H1 (cell line): Measurements from ENCODE around the gene GRIA1. TPM values are rescaled to one million over a fixed set of nuclear protein-coding genes. Genes with fewer than 3 reads are reported as not detected.

ENCODE experiments used
- CTCF ChIA-PET: fragments of 300-600 bp; sonication (Branson Sonifier 250); formaldehyde crosslinking; loops from one replicate; lab custom pipeline; 2021; ENCODE audit not compliant: partially characterized antibody; lab: Charles Lee
- POLR2A ChIA-PET: fragments of 300-600 bp; sonication (Branson Sonifier 250); formaldehyde crosslinking; loops from one replicate; lab custom pipeline; 2021; ENCODE audit warnings: inconsistent platforms; ENCODE audit not compliant: partially characterized antibody; lab: Charles Lee
- DNase-seq, 2 experiments: peaks; one replicate each; pipeline versions ENCODE4 v3.0.0 to v3.0.0-alpha.2; 2010 to 2022; ENCODE audit warnings: low spot score in 2 of 2, low read depth in 1 of 2, mixed read lengths in 1 of 2
- FAIRE-seq: peaks from 2 replicates; lab custom pipeline; 2011; peaks lifted over from hg19 to GRCh38; lab: Jason Lieb, UNC
- H2AFZ ChIP-seq: 2 replicates; pipeline ENCODE4 v1.8.1; 2012; ENCODE audit warnings: low read length, inconsistent platforms
- H2AK5ac ChIP-seq: 2 replicates; pipeline ENCODE4 v1.6.1; 2013; ENCODE audit warnings: low read depth, low read length
- H2BK120ac ChIP-seq: replicated peaks from 2 replicates; pipeline ENCODE3; 2013; ENCODE audit warnings: low read depth, low read length, inconsistent platforms
- H2BK12ac ChIP-seq: 2 replicates; pipeline ENCODE4 v1.6.1; 2013; ENCODE audit warnings: low read depth, low read length
- H2BK15ac ChIP-seq: 2 replicates; pipeline ENCODE4 v1.6.1; 2013; ENCODE audit warnings: low read length
- H2BK20ac ChIP-seq: 2 replicates; pipeline ENCODE4 v1.6.1; 2013; ENCODE audit warnings: low read length
- H2BK5ac ChIP-seq: 2 replicates; pipeline ENCODE4 v1.6.1; 2013; ENCODE audit warnings: low read depth, low read length
- H3K14ac ChIP-seq: 2 replicates; pipeline ENCODE4 v1.6.1; 2013; ENCODE audit warnings: inconsistent platforms; ENCODE audit not compliant: insufficient read length
- H3K18ac ChIP-seq: 2 replicates; pipeline ENCODE4 v1.6.1; 2013; ENCODE audit warnings: low read length; ENCODE audit errors: extremely low read depth
- H3K23ac ChIP-seq: 2 replicates; pipeline ENCODE4 v1.6.1; 2013; ENCODE audit warnings: inconsistent platforms; ENCODE audit not compliant: insufficient read length
- H3K23me2 ChIP-seq: 2 replicates; pipeline ENCODE4 v1.6.1; 2013; ENCODE audit warnings: low read depth, low read length
- H3K27ac ChIP-seq: 2 replicates; pipeline ENCODE4 v1.6.1; 2011; ENCODE audit warnings: low read depth, low read length, inconsistent platforms
- H3K27me3 ChIP-seq, 4 experiments: replicated peaks in 1 of 4; 1 replicate in 1 of 4; 2 replicates in 3 of 4; pipeline versions ENCODE4 v1.6.1 to v1.8.1; 2011 to 2013; ENCODE audit warnings: low read length in 3 of 4, mild to moderate bottlenecking in 3 of 4, inconsistent platforms in 2 of 4, mixed read lengths in 2 of 4, moderate library complexity in 1 of 4; ENCODE audit not compliant: control insufficient read depth in 3 of 4, insufficient read depth in 3 of 4; ENCODE audit errors: extremely low read depth in 1 of 4
- H3K36me3 ChIP-seq, 4 experiments: 2 replicates each; pipeline versions ENCODE4 v1.6.1 to v1.8.1; 2011 to 2013; ENCODE audit warnings: mild to moderate bottlenecking in 4 of 4, low read length in 3 of 4, moderate library complexity in 2 of 4, control low read depth in 1 of 4, inconsistent platforms in 1 of 4; ENCODE audit not compliant: insufficient read depth in 4 of 4, control insufficient read depth in 2 of 4
- H3K4ac ChIP-seq: replicated peaks from 2 replicates; pipeline ENCODE3; 2013; ENCODE audit warnings: low read length, low read depth, mixed read lengths, inconsistent platforms; ENCODE audit not compliant: insufficient read length
- H3K4me1 ChIP-seq, 4 experiments: replicated peaks in 1 of 4; 1 replicate in 1 of 4; 2 replicates in 3 of 4; pipeline versions ENCODE4 v1.6.1 to v1.8.1; 2011 to 2013; ENCODE audit warnings: low read length in 3 of 4, inconsistent platforms in 2 of 4, mixed read lengths in 1 of 4; ENCODE audit not compliant: insufficient read depth in 4 of 4, control insufficient read depth in 3 of 4
- H3K4me2 ChIP-seq, 2 experiments: 2 replicates each; pipeline versions ENCODE4 v1.6.1 to v1.8.1; 2011 to 2013; ENCODE audit warnings: low read depth in 2 of 2, low read length in 2 of 2, control low read depth in 1 of 2, inconsistent platforms in 1 of 2, mild to moderate bottlenecking in 1 of 2; ENCODE audit not compliant: insufficient read depth in 1 of 2
- H3K4me3 ChIP-seq, 4 experiments: fragments of 200-600, 300-600 bp in 1 of 4; sonication (generic), shearing (Covaris generic), sonication (Bioruptor Twin) in 1 of 4; 2 replicates each; pipeline versions ENCODE4 v1.5.1 to v1.8.1; 2011 to 2016; ENCODE audit warnings: low read length in 4 of 4, low read depth in 3 of 4, control low read depth in 2 of 4, inconsistent platforms in 2 of 4, mild to moderate bottlenecking in 2 of 4, mixed read lengths in 1 of 4, moderate library complexity in 1 of 4; ENCODE audit not compliant: insufficient read depth in 2 of 4; ENCODE audit errors: extremely low read depth in 1 of 4
- H3K56ac ChIP-seq: replicated peaks from 2 replicates; pipeline ENCODE3; 2013; ENCODE audit warnings: low read depth, mild to moderate bottlenecking, mixed read lengths, low read length, inconsistent platforms; ENCODE audit not compliant: insufficient read length
- H3K79me1 ChIP-seq: 2 replicates; pipeline ENCODE4 v1.6.1; 2013; ENCODE audit warnings: low read depth, low read length, control low read depth
- H3K79me2 ChIP-seq, 2 experiments: 2 replicates each; pipeline versions ENCODE4 v1.6.1 to v1.8.1; 2012 to 2013; ENCODE audit warnings: low read length in 2 of 2, mild to moderate bottlenecking in 2 of 2, inconsistent platforms in 1 of 2; ENCODE audit not compliant: insufficient read depth in 2 of 2, control insufficient read depth in 1 of 2
- H3K9ac ChIP-seq, 4 experiments: replicated peaks in 1 of 4; 1 replicate in 1 of 4; 2 replicates in 3 of 4; pipeline versions ENCODE4 v1.6.1 to v1.8.1; 2011 to 2013; ENCODE audit warnings: low read depth in 3 of 4, low read length in 3 of 4, control low read depth in 2 of 4, mild to moderate bottlenecking in 2 of 4, moderate library complexity in 2 of 4, inconsistent platforms in 1 of 4; ENCODE audit errors: extremely low read depth in 1 of 4
- H3K9me3 ChIP-seq, 2 experiments: 2 replicates each; pipeline versions ENCODE4 v1.6.1 to v1.8.1; 2012 to 2013; ENCODE audit warnings: mild to moderate bottlenecking in 2 of 2, moderate library complexity in 2 of 2, control low read depth in 1 of 2, inconsistent platforms in 1 of 2, low read depth in 1 of 2, low read length in 1 of 2, mixed read lengths in 1 of 2; ENCODE audit not compliant: insufficient read depth in 2 of 2
- H4K20me1 ChIP-seq, 2 experiments: replicated peaks in 1 of 2; 2 replicates each; pipeline versions ENCODE3 to v1.8.1; 2011 to 2013; ENCODE audit warnings: inconsistent platforms in 2 of 2, low read length in 2 of 2, mild to moderate bottlenecking in 1 of 2; ENCODE audit not compliant: insufficient read depth in 2 of 2, control insufficient read depth in 1 of 2
- H4K5ac ChIP-seq: 2 replicates; pipeline ENCODE4 v1.6.1; 2013; ENCODE audit warnings: low read length, low read depth, mixed read lengths, inconsistent platforms; ENCODE audit not compliant: insufficient read length
- H4K8ac ChIP-seq: 2 replicates; pipeline ENCODE4 v1.8.0; 2013; ENCODE audit warnings: mild to moderate bottlenecking, moderate library complexity, low read length, inconsistent platforms; ENCODE audit not compliant: insufficient read depth; ENCODE audit errors: extremely low read depth
- H4K91ac ChIP-seq: replicated peaks from 2 replicates; pipeline ENCODE3; 2013; ENCODE audit warnings: low read length, mixed read lengths, inconsistent platforms; ENCODE audit not compliant: insufficient read length
- EP300 ChIP-seq, 2 experiments: IDR thresholded peaks; 1 replicate in 1 of 2; 2 replicates in 1 of 2; pipeline ENCODE4 v1.6.1; 2011 to 2012; ENCODE audit warnings: low read depth in 2 of 2, low read length in 2 of 2, mild to moderate bottlenecking in 2 of 2, borderline replicate concordance in 1 of 2, inconsistent platforms in 1 of 2, moderate library complexity in 1 of 2
- KDM4A ChIP-seq: IDR thresholded peaks from one replicate; pipeline ENCODE4 v1.7.1; 2012; ENCODE audit warnings: low read depth, mild to moderate bottlenecking, moderate library complexity, low read length, inconsistent platforms; ENCODE audit not compliant: severe bottlenecking
- RFX5 ChIP-seq: IDR thresholded peaks from 2 replicates; pipeline ENCODE4 v1.6.1; 2011; ENCODE audit warnings: low read depth, low read length, improper control_type of control experiment, borderline replicate concordance
- RNF2 ChIP-seq: fragments of 200-900, 300-1000 bp; sonication (generic); IDR thresholded peaks from 2 replicates; pipeline ENCODE4 v1.7.1; 2016; ENCODE audit warnings: borderline replicate concordance, low read depth, mild to moderate bottlenecking, antibody characterized with exemption, low read length; ENCODE audit not compliant: poor library complexity, severe bottlenecking; ENCODE audit errors: missing control alignments
- SP2 ChIP-seq: IDR thresholded peaks from 2 replicates; pipeline ENCODE4 v1.6.1; 2012; ENCODE audit warnings: mild to moderate bottlenecking, low read length, inconsistent platforms
- SRF ChIP-seq: IDR thresholded peaks from 2 replicates; pipeline ENCODE4 v1.6.1; 2011; ENCODE audit warnings: mild to moderate bottlenecking, low read depth, low read length, moderate library complexity
- TAF1 ChIP-seq: IDR thresholded peaks from 2 replicates; pipeline ENCODE4 v1.6.1; 2011; ENCODE audit warnings: mild to moderate bottlenecking, low read depth, low read length
- polyA plus RNA-seq, 7 experiments: library from polyadenylated mRNA; depleted of rRNA in 3 of 7; stranded (reverse) in 5 of 7; unstranded in 2 of 7; fragments of >200 nt in 5 of 7; fragments of 200-250 nt in 2 of 7; gene quantifications; 1 replicate in 5 of 7; 2 replicates in 1 of 7; 4 replicates in 1 of 7; pipeline versions ENCODE4 v1.2.1 to v1.2.3, GENCODE V29; 2011 to 2013; ENCODE audit warnings: missing spikeins in 2 of 7, mixed read lengths in 2 of 7
- total RNA-seq: library from RNA; stranded (reverse); fragmentation: NEBNext Ultra II Directional; extraction: Animal tissue kit (Norgen Biotek cat#: 25700); gene quantifications from 2 replicates; pipeline ENCODE4 v1.2.1, GENCODE V29; 2021
- TF ChIP-seq, protein P1 (sequence below): IDR thresholded peaks from 2 replicates; pipeline ENCODE4 v1.6.1; 2012; ENCODE audit warnings: inconsistent platforms

GRIA1 gene
- total and polyA plus RNA-seq, 2 of the 8 experiments (the other 6 are each of a cell fraction or from before 2014, with no cell fraction given), result 0.97 to 2.5 TPM

DNA sequence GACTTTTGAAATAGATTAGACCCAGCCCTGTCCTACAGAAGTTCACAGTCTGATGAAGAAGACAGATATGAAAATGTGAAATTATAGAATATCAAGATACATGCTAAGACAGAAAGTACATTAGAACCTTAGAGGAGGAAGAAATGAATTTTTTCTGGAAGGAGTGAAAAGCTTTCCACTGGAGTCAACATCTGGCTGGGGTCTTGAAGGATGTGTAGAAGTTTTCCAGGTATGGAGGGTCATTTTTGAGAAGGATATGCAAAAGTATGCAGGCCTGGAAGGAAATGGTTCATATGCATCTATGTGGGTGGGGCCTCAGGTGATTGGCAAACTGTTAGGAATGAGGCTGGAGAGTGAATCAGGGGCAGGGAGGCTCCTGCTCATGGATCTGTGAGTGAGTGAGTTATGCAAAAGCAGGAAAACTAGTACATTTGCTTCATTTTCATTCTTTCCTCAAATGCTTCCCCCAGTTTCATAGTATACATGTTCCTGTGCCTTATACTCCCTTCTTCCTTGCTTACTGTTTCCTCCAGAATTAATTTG lies 142.3 kb downstream of the GRIA1 start:
- H3K36me3 ChIP-seq, result no peaks in the 10 kb centered on the region
- H2BK5ac ChIP-seq, result no peak overlapping the region
- H3K27me3 ChIP-seq, result no peaks in the 10 kb centered on the region
- H3K27ac ChIP-seq, result no peak overlapping the region
- H3K9ac ChIP-seq, result no peak overlapping the region
- H3K4ac ChIP-seq, result no peak overlapping the region
- no peak overlapping the region for H3K4me3 ChIP-seq
- no peak overlapping the region for H2AFZ ChIP-seq
- no peak overlapping the region for H3K18ac ChIP-seq
- H3K79me2 ChIP-seq, result no peaks in the 10 kb centered on the region
- no peak overlapping the region for H4K5ac ChIP-seq
- H3K4me2 ChIP-seq, result no peak overlapping the region
- H2AK5ac ChIP-seq, result no peak overlapping the region
- no peak overlapping the region for H2BK15ac ChIP-seq
- no peak overlapping the region for H2BK120ac ChIP-seq
- no peak overlapping the region for H3K23ac ChIP-seq
- H3K23me2 ChIP-seq, result no peaks in the 10 kb centered on the region
- FAIRE-seq (no peak), DNase-seq (no peak)
- ChIA-PET CTCF (no interaction called here), POLR2A (no interaction called here)
- no peak overlapping the region for H3K14ac ChIP-seq
- no peaks in the 10 kb centered on the region for H3K79me1 ChIP-seq
- H3K4me1 ChIP-seq, result peaks cover 2 to 8% (median 6%) of the 10 kb centered on the region in 4 experiments; a peak in 6 of 7 replicates
- no peaks in the 10 kb centered on the region for H3K9me3 ChIP-seq
- no peak overlapping the region for H4K91ac ChIP-seq
- H4K20me1 ChIP-seq, result no peaks in the 10 kb centered on the region
- no peak overlapping the region for H2BK12ac ChIP-seq
- no peak overlapping the region for H3K56ac ChIP-seq
- no peak overlapping the region for H2BK20ac ChIP-seq
- H4K8ac ChIP-seq, result no peak overlapping the region
- no peak for TF ChIP-seq KDM4A
- TF ChIP-seq TAF1, result no peak
- no peak for TF ChIP-seq RNF2
- TF ChIP-seq RFX5, result no peak
- TF ChIP-seq SP2, result no peak
- TF ChIP-seq SRF, result no peak
- no peak for TF ChIP-seq EP300 (IDR thresholded peaks at IDR 0.05; ENCODE audit: borderline replicate concordance in 1 of 2, low read depth in 2 of 2, low read length in 2 of 2)
- TF ChIP-seq, protein P1, sequence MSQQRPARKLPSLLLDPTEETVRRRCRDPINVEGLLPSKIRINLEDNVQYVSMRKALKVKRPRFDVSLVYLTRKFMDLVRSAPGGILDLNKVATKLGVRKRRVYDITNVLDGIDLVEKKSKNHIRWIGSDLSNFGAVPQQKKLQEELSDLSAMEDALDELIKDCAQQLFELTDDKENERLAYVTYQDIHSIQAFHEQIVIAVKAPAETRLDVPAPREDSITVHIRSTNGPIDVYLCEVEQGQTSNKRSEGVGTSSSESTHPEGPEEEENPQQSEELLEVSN, result no peak
